Motor neuron (in vitro differentiated cells): Measurements from ENCODE around the gene PRDM16. TPM values are rescaled to one million over a fixed set of nuclear protein-coding genes. Genes with fewer than 3 reads are reported as not detected.
A peak's percentile ranks its signal among the peaks of the same experiment; 100 is the strongest.

Source experiments
- ATAC-seq, 8 experiments: fragments of 200-7000 bp; cut with Tn5 transposase; replicated peaks in 6 of 8; 2 replicates each; pipeline ENCODE4 v1.8.0; 2021; ENCODE audit warnings: mild to moderate bottlenecking in 8 of 8, moderate library complexity in 8 of 8
- H3K27ac ChIP-seq, 2 donors: fragments of 250-450 bp; sonication (Bioruptor Pico); 2 replicates each; pipeline ENCODE4 v1.9.0; 2021; ENCODE audit warnings: antibody characterized with exemption in 2 of 2, mild to moderate bottlenecking in 2 of 2, moderate library complexity in 1 of 2
- H3K4me1 ChIP-seq, 2 donors: fragments of 250-450 bp; sonication (Bioruptor Pico); replicated peaks in 1 of 2; 2 replicates each; pipeline ENCODE4 v1.6.1; 2021; ENCODE audit warnings: antibody characterized with exemption in 2 of 2, mild to moderate bottlenecking in 2 of 2, moderate library complexity in 1 of 2
- H3K4me3 ChIP-seq, 5 donors: fragments of 250-450 bp; sonication (Bioruptor Pico); 2 replicates each; pipeline ENCODE4 v1.9.0; 2021; ENCODE audit warnings: antibody characterized with exemption in 5 of 5, mild to moderate bottlenecking in 5 of 5, moderate library complexity in 4 of 5
- WGBS, 10 experiments: fragments of 450-650 bp; shearing (Covaris generic); methylation state at CpG; one replicate each; pipeline ENCODE4 v1.0.0; 2022; 5-methylcytosine and 5-hydroxymethylcytosine counted together
- in situ Hi-C, 9 experiments: fragments of 400-800 bp; cut with MboI; loops; one replicate each; pipeline ENCODE4 v1.15.0; 2021; ENCODE audit warnings: low sequenced_read_pairs in 9 of 9, low pct_unique_long_range_greater_than_20kb in 2 of 9; ENCODE audit not compliant: unreplicated experiment in 9 of 9
- total RNA-seq, 8 experiments: library from RNA; unstranded; fragments of 300-600 nt; gene quantifications; 2 replicates each; pipeline versions ENCODE4 v1.2.3 to v1.2.4, GENCODE V29; 2022

Gene PRDM16
- total RNA-seq, 8 experiments from 2014 or later: 0.18 to 2.9 (median 0.42) TPM

DNA sequence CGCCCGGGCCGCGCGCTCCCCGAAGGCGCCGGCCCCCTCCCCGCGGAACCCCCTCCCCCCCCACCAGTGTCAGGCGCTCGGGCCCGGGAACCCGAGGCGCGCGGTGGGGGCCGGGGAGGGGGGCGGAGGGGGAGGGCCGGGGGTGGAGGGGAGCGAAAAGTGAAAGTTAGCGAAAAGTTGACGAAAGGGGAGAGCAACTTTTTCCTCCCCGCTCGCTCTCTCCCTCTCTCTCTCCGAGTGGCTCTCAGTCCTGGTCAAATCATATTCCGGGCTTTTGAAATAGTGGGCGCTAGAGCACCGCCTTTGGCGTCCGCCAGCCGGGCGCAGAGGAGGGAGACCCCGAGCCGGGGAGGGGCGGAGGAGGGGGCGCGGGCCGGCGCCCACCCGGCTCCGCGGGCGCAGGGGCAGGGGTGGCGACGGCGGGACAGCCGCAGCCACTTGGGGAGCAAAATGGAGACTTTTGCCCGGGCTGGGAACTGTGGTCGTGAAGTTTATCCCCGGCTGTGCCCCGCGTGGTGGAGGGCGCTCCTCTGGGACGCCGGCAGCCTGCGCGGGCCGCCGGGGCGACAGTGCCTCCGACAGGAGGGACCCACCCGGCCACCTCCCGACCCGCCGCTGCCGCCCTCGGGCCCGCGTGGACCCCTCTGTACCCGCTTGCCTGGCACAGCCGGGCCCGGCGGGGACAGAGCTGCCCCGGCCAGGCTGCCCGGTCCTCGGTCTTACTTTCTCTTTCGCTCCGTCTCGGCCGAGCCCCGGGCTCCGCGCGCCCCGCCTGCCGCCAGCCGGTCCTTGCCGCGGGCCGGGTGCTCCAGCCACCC is 697 bp downstream of the PRDM16 start:
- WGBS, 10 experiments: 58 to 87% methylated on average over 9 to 14 of the region's 91 CpGs; no CpG with 5 or more reads in 8 of the 10 experiments
- peak overlapping the region in 3 of 5 donors; percentile 15 to 41 (median 25) for H3K4me3 ChIP-seq
- H3K27ac ChIP-seq: no peak overlapping the region
- ATAC-seq: peak in 6 of 8 experiments; percentile 55 to 82 (median 72)
- in situ Hi-C loops: loop anchor here in 3 of 9 experiments (25.0 kb wide), 3 partner anchors 107 to 318 kb away; no protein-coding TSS in a partner anchor
- peaks cover 0 to 29% of the 10 kb centered on the region in 2 donors for H3K4me1 ChIP-seq

DNA sequence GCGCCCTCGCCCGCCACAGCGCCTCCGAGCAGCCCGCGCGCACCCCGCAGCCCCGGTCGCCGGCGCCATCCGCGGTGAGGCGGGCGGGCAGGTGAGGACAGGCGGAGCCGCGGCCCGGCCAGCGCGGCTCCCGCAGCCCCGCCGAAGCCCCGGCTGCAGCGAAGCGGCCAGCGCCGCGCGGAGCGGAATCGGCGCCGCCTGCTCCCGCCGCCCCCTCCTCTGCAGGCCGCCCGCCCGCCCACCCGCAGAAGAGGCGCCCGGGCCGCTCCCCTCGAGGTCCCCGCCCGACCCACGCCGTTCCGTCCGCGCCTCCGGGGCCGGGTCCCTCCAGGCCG is 1.3 kb downstream of the PRDM16 start:
- in situ Hi-C loops: loop anchor here in 3 of 9 experiments (25.0 kb wide), 3 partner anchors 108 to 317 kb away; no protein-coding TSS in a partner anchor
- Histone ChIP-seq H3K4me3 (peak overlapping the region in 3 of 5 donors; percentile 15 to 41 (median 25)), H3K4me1 (peaks cover 0 to 29% of the 10 kb centered on the region in 2 donors), H3K27ac (no peak overlapping the region)
- peak in 4 of 8 experiments; percentile 18 to 35 (median 27) for ATAC-seq
- WGBS, 10 experiments: no CpG with 5 or more reads among the region's 57 CpGs

- Histone ChIP-seq H3K4me3 (peak overlapping the region in 1 of 5 donors; percentile 41), H3K4me1 (peaks cover 0 to 29% of the 10 kb centered on the region in 2 donors), H3K27ac (no peak overlapping the region)
- 17 to 85% (median 80%) methylated on average over 2 to 29 of the region's 97 CpGs; no CpG with 5 or more reads in 3 of the 10 experiments for WGBS, 10 experiments
- ATAC-seq: no peak
- in situ Hi-C loops: loop anchor here in 3 of 9 experiments (25.0 kb wide), 3 partner anchors 109 to 316 kb away; no protein-coding TSS in a partner anchor
These were observed 1.9 kb downstream of the PRDM16 start for GRCh38 chr1:3070644-3071564.

- H3K4me1 ChIP-seq: peaks cover 0 to 29% of the 10 kb centered on the region in 2 donors
These were observed 2.8 kb downstream of the PRDM16 start for GRCh38 chr1:3071565-3072390.

DNA sequence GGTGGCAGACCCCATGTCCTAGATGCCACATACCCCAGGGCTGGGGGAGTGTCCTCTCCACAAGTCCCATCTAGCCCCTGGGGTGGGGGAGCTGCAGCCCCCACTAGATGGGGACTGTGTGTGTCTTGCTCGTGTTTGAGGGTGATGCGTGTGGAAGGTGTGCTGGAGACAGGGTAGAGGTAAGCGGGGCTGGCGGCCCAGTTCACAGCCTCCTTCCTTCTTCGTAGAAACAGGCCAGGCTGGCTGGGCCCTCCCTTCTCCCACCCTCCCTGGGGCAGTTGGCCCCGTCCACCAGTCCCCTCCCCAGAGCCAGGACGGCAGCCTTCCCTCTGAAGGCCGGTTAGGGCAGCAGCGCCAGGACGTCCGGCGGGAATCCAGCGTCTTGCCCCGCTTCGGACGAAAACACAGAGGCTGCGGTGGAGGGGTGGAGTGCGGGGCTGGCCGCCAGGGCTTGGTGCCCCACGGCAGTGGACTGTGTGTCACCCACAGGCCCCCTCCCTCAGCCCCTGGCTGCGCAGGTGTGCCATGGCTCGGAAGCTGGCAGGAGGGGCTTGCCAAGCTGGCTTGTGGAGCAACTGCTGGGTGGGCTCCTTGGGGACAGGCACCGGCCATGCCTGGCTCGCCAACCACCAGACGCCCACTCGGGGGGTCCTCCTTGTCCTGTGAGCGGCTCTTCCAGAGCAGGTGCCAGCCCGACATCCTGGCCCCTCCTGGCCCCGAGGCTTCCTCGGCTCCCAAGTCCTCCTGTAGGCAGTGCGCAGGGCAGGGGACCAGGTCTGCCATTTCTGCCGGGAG is 3.6 kb downstream of the PRDM16 start:
- 30 to 90% (median 64%) methylated on average over 1 to 15 of the region's 32 CpGs; no CpG with 5 or more reads in 4 of the 10 experiments for WGBS, 10 experiments
- in situ Hi-C loops: loop anchor here in 3 of 9 experiments (25.0 kb wide), 3 partner anchors 110 to 315 kb away; no protein-coding TSS in a partner anchor
- Histone ChIP-seq H3K4me3 (no peak overlapping the region), H3K27ac (no peak overlapping the region), H3K4me1 (peaks cover 0 to 26% of the 10 kb centered on the region in 2 donors)
- no peak for ATAC-seq

More at GRCh38 chr1:3071565-3072390, 2.8 kb downstream of the PRDM16 start:
- Histone ChIP-seq H3K4me3 (no peak overlapping the region), H3K27ac (no peak overlapping the region)
- WGBS, 10 experiments: 0 to 100% (median 84%) methylated on average over 1 to 8 of the region's 17 CpGs; no CpG with 5 or more reads in 3 of the 10 experiments
- no peak for ATAC-seq
- in situ Hi-C loops: loop anchor here in 3 of 9 experiments (25.0 kb wide), 3 partner anchors 109 to 316 kb away; no protein-coding TSS in a partner anchor

GRCh38 chr1:3073186-3073488 is 4.1 kb downstream of the PRDM16 start:
- no peak for ATAC-seq
- 0 to 38% (median 14%) methylated on average over 1 to 9 of the region's 9 CpGs; no CpG with 5 or more reads in 4 of the 10 experiments for WGBS, 10 experiments
- H3K27ac ChIP-seq: no peak overlapping the region
- in situ Hi-C loops: loop anchor here in 3 of 9 experiments (25.0 kb wide), 3 partner anchors 111 to 314 kb away; no protein-coding TSS in a partner anchor
- no peak overlapping the region for H3K4me3 ChIP-seq
- peaks cover 0 to 22% of the 10 kb centered on the region in 2 donors for H3K4me1 ChIP-seq

DNA sequence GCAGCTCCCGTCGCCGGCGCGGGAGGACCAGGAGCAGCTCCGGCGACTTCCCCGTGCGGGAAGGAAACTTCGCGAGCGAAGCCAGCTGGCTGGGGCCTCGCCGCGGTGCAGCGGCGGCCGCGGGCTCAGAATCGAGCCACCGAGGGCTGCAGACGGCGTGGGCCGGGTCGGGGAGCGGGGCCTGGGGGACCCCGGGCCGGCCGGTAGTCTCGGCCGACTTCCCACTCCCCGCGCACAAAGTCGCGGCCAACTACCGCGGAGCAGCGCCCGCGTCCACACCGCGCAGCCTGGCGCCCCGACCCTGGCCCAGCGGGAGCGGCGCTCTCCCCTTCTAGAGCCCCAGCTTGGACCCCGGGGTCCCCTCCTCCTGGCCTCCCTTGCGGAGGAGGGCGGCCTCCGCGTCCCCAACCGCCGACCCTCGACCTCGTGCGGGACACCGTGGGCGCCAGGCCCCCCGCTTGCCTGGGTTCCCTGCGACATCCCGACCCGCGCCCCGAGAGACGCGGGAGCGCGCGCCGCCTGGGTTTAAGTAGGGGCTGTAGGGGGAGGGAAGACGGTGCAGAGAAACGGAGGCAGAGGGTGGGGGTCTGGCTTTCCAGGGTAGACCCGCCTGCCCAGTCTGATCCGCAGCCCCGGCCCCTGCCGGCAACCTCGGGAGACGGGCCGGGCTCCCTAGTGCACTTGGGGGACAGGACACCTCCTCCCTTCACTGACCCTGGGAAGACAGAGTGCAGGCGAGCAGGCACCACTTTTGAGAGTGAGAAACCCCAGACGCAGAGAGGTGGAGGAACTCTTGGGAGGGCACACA is 4.7 kb downstream of the PRDM16 start:
- 0 to 87% (median 5%) methylated on average over 1 to 28 of the region's 82 CpGs; no CpG with 5 or more reads in 4 of the 10 experiments for WGBS, 10 experiments
- H3K4me3 ChIP-seq: no peak overlapping the region
- ATAC-seq: no peak
- peaks cover 0 to 19% of the 10 kb centered on the region in 2 donors for H3K4me1 ChIP-seq
- no peak overlapping the region for H3K27ac ChIP-seq
- in situ Hi-C loops: loop anchor here in 3 of 9 experiments (25.0 kb wide), 3 partner anchors 111 to 314 kb away; no protein-coding TSS in a partner anchor

GRCh38 chr1:3074297-3074741 is 5.3 kb downstream of the PRDM16 start:
- in situ Hi-C loops: loop anchor here in 3 of 9 experiments (25.0 kb wide), 3 partner anchors 112 to 313 kb away; no protein-coding TSS in a partner anchor
- 50 to 74% (median 69%) methylated on average over 2 to 12 of the region's 13 CpGs; no CpG with 5 or more reads in 7 of the 10 experiments for WGBS, 10 experiments
- no peak for ATAC-seq
- peaks cover 0 to 17% of the 10 kb centered on the region in 2 donors for H3K4me1 ChIP-seq
- H3K4me3 ChIP-seq: no peak overlapping the region
- no peak overlapping the region for H3K27ac ChIP-seq

GRCh38 chr1:3074800-3075199 is 5.8 kb downstream of the PRDM16 start:
- no peak overlapping the region for H3K4me3 ChIP-seq
- 50 to 100% (median 82%) methylated on average over 1 to 9 of the region's 12 CpGs; no CpG with 5 or more reads in 4 of the 10 experiments for WGBS, 10 experiments
- in situ Hi-C loops: loop anchor here in 3 of 9 experiments (25.0 kb wide), 3 partner anchors 112 to 313 kb away; no protein-coding TSS in a partner anchor
- peaks cover 0 to 20% of the 10 kb centered on the region in 2 donors for H3K4me1 ChIP-seq
- no peak overlapping the region for H3K27ac ChIP-seq
- no peak for ATAC-seq

DNA sequence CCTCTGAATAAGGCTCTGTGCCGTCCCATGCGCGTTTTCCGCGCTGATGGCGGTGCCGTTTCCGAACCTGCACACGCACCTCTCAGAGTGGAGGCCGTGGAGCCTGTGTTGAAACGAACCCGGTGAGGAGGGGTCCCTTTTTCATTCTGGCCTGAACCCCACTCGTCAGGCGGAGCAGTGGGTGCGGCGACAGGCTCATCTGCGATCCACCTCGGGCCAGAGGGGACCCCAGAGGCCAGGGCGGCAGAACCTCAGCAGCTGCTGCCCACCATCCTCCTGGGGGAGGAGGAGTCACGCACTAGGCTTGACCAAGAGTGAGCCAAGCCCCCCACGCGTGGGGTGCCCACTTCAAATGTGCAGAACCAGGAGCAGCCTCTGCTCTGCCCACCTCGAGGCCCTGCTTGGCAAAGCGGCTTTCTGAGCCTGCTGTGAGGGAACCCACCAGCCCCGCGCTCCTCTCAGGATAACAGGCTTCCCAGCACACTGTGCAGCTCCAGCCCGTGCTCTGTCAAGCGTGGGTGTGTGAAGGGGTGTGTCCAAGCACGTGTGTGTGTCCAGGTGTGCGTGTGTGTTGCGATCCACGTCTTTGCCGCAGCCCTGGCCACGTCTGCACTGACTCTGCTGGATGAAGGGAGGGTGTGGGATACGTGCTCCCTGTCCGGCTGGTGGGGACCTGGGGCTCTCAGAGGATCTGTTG is 6.8 kb downstream of the PRDM16 start:
- H3K4me3 ChIP-seq: no peak overlapping the region
- no peak for ATAC-seq
- H3K4me1 ChIP-seq: peaks cover 0 to 19% of the 10 kb centered on the region in 2 donors
- no peak overlapping the region for H3K27ac ChIP-seq
- in situ Hi-C loops: no loop called here
- 19 to 100% (median 78%) methylated on average over 1 to 22 of the region's 36 CpGs; no CpG with 5 or more reads in 1 of the 10 experiments for WGBS, 10 experiments
